ENCODE results near the gene TMEM178B. TPM values are rescaled to one million over a fixed set of nuclear protein-coding genes. Genes with fewer than 3 reads are reported as not detected.

The TMEM178B gene
- total RNA-seq, 2 experiments from 2014 or later = 0.06 to 0.21 TPM

DNA sequence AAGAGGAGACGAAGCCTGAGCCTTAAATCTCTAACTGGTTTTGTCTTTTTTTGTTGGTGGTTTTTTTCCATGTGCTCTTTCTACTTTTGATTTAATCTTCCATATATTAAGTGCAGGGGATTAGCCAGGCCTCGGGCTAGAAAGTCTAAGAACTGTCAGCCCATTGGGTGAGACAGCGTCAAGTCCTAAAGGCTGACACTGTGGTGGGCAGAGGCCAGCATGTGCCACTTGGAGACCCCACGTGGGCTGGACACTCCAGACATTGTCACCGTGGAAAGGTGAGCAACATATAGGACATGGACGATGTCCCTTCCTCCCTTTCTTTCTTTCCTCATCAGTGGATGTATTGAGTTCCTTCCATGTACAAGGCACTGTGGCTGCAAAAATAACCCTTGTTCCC, 129.3 kb downstream of the TMEM178B start:
- Mint-ChIP-seq H3K36me3 (no peaks in the 10 kb centered on the region), H3K27ac (no peak overlapping the region), H3K4me1 (no peaks in the 10 kb centered on the region), H3K9me3 (no peaks in the 10 kb centered on the region), H3K27me3 (peaks cover 23% of the 10 kb centered on the region), H3K4me3 (no peak overlapping the region)
- no peak for DNase-seq

DNA sequence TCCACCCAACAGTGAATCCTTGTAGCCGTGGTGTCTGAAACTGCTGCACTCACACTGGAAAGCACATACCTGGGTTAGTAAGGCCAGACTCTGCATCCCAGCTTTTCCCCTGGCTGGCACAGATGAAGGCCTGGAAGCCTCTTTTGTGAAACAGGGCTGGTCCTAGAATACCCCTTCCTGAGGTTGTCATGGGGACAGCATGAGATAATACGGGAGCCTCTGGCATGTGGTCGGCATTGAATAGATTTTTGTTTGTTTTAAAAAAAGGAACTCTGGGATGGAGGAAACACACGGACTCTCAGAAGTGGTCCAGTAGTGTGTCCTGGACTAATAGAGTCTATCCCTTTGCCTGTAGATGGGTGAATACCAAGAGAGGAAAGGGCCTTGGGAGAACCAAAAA, 129.7 kb downstream of the TMEM178B start:
- no peak for DNase-seq
- Mint-ChIP-seq H3K36me3 (no peaks in the 10 kb centered on the region), H3K4me3 (no peak overlapping the region), H3K4me1 (no peaks in the 10 kb centered on the region), H3K9me3 (no peaks in the 10 kb centered on the region), H3K27ac (no peak overlapping the region), H3K27me3 (peaks cover 20% of the 10 kb centered on the region)

DNA sequence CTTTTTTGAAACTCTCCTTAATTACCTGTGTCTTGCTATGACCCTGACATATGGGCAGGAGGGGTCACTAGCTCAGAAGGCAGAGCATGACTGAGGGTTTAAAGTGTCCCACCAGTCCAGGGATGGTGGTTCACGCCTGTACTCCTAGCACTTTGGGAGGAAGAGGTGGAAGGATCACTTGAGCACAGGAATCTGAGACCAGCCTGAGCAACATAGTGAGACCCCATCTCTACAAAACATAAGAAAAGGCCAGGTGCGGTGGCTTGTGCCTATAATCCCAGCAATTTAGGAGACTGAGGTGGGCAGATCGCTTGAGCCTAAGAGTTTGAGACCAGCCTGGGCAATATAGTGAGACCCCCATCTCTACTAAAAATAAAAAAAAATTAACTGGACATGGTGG, 133.8 kb downstream of the TMEM178B start:
- no peak overlapping the region for H3K27ac Mint-ChIP-seq
- no peak for DNase-seq
- no peak overlapping the region for H3K4me3 Mint-ChIP-seq
- H3K27me3 Mint-ChIP-seq = peaks cover 12% of the 10 kb centered on the region
- H3K9me3 Mint-ChIP-seq = no peaks in the 10 kb centered on the region
- no peaks in the 10 kb centered on the region for H3K4me1 Mint-ChIP-seq
- no peaks in the 10 kb centered on the region for H3K36me3 Mint-ChIP-seq

DNA sequence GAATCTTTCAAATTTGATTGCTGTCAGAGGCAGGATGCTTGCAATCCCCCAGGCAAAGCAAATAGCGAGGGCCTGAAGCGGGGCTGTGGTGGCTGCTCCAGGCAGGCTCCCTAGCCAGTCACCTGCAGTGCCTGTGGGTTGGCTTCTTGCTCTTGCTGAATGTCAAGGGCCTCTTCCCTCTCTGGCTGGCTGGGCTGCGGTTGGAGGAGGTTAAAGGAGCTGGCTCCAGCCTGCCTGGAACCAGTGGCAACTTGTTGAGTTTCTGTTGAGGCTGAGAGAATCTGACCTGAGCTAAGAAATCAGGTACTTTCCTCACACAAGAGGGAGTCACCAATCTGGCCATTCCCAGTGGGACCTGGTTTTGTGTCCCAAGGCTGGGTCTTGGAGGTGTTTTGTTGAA, 134.7 kb downstream of the TMEM178B start:
- H3K4me1 Mint-ChIP-seq = no peaks in the 10 kb centered on the region
- DNase-seq = no peak
- H3K4me3 Mint-ChIP-seq = no peak overlapping the region
- H3K36me3 Mint-ChIP-seq = no peaks in the 10 kb centered on the region
- H3K27me3 Mint-ChIP-seq = peaks cover 5% of the 10 kb centered on the region
- no peaks in the 10 kb centered on the region for H3K9me3 Mint-ChIP-seq
- H3K27ac Mint-ChIP-seq = no peak overlapping the region

DNA sequence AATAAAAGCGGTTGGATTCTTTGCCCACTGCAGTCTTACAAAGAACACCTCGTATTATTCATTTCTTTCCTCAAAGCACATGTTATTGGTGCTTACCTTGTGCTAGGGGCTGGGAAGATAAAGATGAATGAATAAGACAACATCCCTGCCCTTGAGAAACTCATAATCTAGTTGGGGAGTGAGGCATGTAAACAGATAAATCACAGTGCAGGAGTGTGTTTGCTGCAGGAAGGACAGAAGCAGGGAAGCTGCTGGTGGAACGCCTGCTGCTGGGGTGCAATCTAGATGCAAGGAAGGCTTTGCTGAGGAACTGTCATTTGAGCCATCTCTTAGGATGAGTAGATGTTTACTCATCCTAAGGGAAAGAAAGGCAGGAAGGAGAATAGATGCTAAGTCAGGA, 135.6 kb downstream of the TMEM178B start:
- no peak overlapping the region for H3K4me3 Mint-ChIP-seq
- peaks cover 5% of the 10 kb centered on the region for H3K27me3 Mint-ChIP-seq
- H3K27ac Mint-ChIP-seq = no peak overlapping the region
- H3K36me3 Mint-ChIP-seq = no peaks in the 10 kb centered on the region
- no peaks in the 10 kb centered on the region for H3K9me3 Mint-ChIP-seq
- DNase-seq = no peak
- H3K4me1 Mint-ChIP-seq = no peaks in the 10 kb centered on the region

DNA sequence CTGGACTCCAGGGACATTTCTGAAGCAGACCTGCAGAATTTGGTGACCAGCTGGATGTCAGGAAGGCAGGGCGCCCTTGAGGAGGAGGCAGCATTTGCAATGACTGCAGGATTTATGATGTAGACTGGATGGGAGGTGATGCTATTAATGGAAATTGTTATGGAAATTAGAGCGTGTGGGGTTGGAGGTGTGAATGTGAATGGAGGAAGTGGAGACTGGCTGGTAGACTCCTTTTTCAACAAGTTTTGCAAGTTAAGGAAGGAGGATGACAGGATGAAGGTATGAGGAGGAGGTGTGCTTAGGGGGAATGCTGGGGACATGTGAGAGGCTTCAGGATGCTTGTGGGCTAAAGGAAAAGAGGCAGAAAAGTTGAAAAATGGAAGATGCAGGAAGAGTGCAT, 137.0 kb downstream of the TMEM178B start:
- DNase-seq = no peak
- H3K4me3 Mint-ChIP-seq = no peak overlapping the region
- no peak overlapping the region for H3K27ac Mint-ChIP-seq
- no peaks in the 10 kb centered on the region for H3K9me3 Mint-ChIP-seq
- H3K4me1 Mint-ChIP-seq = no peaks in the 10 kb centered on the region
- H3K36me3 Mint-ChIP-seq = no peaks in the 10 kb centered on the region
- H3K27me3 Mint-ChIP-seq = peaks cover 5% of the 10 kb centered on the region

DNA sequence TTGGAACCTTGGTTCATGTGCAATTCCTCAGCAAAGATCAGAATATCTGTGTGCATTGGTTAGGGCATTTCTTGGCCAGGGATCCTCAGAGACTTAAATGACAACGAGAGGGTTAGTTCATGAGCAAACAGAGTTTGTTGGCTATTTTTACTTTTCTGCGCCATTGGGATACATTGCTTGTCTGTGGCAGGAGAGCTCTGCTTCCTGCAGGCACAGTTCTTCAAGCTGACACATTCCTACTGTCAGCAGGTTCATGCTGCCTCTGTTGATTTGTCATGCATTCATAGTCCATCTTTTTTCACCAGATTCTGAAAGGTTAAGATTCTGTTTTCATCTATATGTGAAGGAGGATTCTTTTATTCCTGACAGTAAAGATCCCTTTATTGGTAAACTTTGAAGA, 139.4 kb downstream of the TMEM178B start:
- DNase-seq = no peak
- H3K4me3 Mint-ChIP-seq = no peak overlapping the region
- no peaks in the 10 kb centered on the region for H3K4me1 Mint-ChIP-seq
- no peaks in the 10 kb centered on the region for H3K36me3 Mint-ChIP-seq
- no peak overlapping the region for H3K27ac Mint-ChIP-seq
- H3K9me3 Mint-ChIP-seq = no peaks in the 10 kb centered on the region
- peaks cover 19% of the 10 kb centered on the region for H3K27me3 Mint-ChIP-seq

DNA sequence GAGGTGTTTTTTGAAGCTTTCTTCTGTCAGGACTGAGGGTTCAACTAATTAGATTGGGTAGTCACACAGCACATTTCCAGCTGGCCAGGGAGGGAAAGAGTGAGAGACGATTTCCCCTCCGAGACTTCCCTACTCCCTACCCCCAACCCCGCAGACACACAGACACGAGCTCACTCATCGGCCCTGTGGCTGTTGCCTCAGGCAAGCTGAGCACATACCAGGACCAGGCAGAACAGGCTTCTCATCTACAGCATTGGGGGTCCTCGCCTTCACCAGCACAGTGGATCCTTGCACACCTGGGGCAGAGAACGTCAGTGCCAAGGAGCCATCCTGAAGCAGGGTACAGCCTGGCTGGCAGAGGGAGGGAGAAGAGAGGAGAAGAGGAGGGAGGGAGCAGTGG, 144.1 kb downstream of the TMEM178B start:
- Mint-ChIP-seq H3K27me3 (peaks cover 18% of the 10 kb centered on the region), H3K9me3 (no peaks in the 10 kb centered on the region), H3K36me3 (no peaks in the 10 kb centered on the region), H3K27ac (no peak overlapping the region), H3K4me3 (no peak overlapping the region), H3K4me1 (no peaks in the 10 kb centered on the region)
- no peak for DNase-seq

DNA sequence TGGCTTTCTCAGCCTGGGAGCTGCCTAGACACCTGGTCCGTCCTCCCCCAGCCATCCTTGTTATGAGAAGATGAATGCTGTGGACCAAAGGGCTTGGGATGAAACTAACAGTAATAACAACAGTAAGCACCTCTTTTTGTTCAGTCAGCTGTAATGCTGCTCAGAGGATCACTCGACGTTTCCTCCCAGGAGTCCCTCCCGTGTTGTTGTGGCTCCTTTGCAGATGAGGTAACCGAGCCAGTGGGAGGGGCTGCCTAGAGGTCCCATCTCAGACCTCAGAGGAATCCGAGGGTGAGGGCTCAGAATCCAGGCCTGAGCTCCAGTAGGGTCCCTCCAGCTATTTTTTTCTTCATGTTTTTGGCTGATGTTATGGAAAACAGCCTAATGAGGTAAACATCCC, 145.1 kb downstream of the TMEM178B start:
- H3K36me3 Mint-ChIP-seq = no peaks in the 10 kb centered on the region
- no peak overlapping the region for H3K4me3 Mint-ChIP-seq
- H3K9me3 Mint-ChIP-seq = no peaks in the 10 kb centered on the region
- H3K27me3 Mint-ChIP-seq = peaks cover 18% of the 10 kb centered on the region
- no peak overlapping the region for H3K27ac Mint-ChIP-seq
- H3K4me1 Mint-ChIP-seq = no peaks in the 10 kb centered on the region
- DNase-seq = no peak

DNA sequence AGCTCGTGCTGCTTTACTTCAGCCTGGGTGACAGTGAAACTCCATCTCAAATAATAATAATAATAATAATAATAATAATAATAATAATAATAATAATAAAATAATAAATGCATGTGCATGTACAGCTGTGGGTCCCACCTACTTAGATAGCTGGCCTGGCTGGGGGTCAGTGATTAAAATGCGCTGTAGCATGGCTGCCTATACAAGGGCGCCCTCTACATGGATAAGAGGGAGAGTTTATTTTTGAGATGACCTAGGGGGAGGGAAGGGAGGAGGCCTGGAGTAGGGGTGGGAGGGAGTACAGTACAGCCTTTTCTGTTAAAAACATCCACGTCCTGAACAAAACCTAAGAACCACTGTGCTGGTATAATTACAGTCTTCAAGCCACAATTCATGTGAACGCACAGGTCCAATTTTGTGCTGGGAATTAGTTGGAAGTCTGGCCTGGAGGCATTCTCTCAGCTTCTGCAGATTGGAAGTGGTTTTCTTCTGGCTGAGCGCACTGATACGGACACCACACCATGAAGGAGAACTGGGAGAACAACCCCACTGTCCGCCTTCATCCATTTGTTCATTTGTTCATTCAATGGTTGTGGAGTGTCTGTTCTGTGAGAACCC, 146.5 kb downstream of the TMEM178B start:
- Mint-ChIP-seq H3K4me1 (no peaks in the 10 kb centered on the region), H3K36me3 (no peaks in the 10 kb centered on the region), H3K27me3 (peaks cover 18% of the 10 kb centered on the region), H3K9me3 (no peaks in the 10 kb centered on the region), H3K27ac (no peak overlapping the region), H3K4me3 (no peak overlapping the region)
- DNase-seq = no peak

DNA sequence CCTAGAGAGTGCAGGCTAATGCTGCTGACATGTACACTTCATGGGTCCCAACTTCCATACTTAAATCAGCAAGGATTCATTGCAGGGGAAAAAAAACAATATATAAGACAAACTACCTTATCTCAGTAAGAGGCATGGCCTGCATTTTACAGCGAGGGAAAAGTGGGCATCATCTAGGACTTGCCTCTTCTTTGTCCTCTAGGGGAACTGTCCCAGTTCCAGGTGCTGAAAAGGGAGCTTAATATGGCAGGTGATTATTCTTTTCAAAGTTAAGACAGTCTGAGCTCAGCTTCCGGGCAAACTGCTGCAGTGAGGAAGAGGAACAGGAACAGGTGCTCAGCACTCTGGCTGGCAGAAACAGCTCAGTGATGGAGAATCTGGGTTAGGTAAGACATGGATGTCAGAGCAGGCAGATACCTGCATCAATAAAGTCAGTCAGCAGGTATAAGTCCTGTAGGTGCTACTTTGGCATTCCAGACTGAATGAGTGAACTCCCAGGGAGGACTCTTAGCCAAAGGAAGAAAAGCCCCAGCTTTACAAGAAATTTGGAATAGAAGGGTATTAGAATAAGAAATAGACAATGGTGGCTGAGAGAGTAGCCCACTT, 147.2 kb downstream of the TMEM178B start:
- Mint-ChIP-seq H3K9me3 (no peaks in the 10 kb centered on the region), H3K27ac (no peak overlapping the region), H3K4me3 (no peak overlapping the region), H3K27me3 (peaks cover 18% of the 10 kb centered on the region), H3K36me3 (no peaks in the 10 kb centered on the region), H3K4me1 (no peaks in the 10 kb centered on the region)
- DNase-seq = no peak

DNA sequence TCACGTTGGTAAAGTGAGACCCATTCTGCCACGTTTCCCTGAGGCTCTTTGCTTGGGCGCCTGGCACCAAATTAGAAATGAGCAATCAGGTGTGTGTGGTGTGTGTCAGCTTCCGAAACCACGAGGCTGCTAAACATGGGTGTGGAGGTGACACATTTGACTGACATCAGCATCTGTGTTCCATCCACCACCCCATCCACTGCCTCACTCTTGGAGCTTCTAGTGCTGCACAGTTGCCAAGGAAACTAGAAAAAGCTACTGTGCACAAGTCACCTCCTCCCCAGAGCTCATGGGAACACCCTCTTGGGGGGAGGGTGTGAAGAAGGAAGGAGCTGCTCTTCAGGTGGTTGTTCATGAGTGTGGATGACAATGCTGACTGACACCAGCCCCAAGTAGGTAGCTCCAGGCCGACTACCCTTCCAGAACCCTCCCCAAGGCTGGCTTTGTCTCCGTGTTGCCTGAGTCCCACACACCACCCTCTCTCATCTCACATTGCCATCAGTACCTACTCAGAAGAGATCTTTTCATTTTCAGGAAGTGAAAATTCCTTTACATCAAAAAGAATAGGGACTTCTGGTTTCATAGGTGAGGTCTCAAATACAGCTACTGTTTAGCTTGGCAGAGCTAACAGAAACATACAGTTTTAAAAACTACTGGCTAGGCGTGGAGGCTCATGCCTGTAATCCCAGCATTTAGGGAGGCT, 152.2 kb downstream of the TMEM178B start:
- no peaks in the 10 kb centered on the region for H3K9me3 Mint-ChIP-seq
- no peaks in the 10 kb centered on the region for H3K36me3 Mint-ChIP-seq
- H3K27me3 Mint-ChIP-seq = no peaks in the 10 kb centered on the region
- no peaks in the 10 kb centered on the region for H3K4me1 Mint-ChIP-seq
- no peak for DNase-seq
- H3K27ac Mint-ChIP-seq = no peak overlapping the region
- H3K4me3 Mint-ChIP-seq = no peak overlapping the region

DNA sequence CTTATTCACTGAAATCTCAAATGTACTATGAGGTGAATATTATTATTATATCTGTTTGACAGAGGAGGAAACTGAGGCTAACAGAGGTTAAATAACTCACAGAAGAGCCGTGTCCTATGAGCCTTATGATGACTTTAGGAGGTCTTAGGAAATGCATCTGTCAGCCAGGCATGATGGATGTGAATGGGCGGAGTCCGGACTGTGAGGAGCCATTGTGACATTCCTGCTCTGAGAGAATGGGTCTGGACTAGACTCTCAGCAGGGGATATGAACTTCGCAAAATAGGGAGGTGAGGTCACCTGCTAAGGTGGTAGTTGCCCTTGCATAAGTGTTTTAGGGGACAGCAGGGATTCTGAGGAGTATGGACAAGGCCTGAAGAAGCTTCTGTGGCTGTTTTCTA, 153.6 kb downstream of the TMEM178B start:
- Mint-ChIP-seq H3K4me3 (no peak overlapping the region), H3K27me3 (no peaks in the 10 kb centered on the region), H3K9me3 (no peaks in the 10 kb centered on the region), H3K4me1 (no peaks in the 10 kb centered on the region), H3K36me3 (no peaks in the 10 kb centered on the region), H3K27ac (no peak overlapping the region)
- DNase-seq = no peak

DNA sequence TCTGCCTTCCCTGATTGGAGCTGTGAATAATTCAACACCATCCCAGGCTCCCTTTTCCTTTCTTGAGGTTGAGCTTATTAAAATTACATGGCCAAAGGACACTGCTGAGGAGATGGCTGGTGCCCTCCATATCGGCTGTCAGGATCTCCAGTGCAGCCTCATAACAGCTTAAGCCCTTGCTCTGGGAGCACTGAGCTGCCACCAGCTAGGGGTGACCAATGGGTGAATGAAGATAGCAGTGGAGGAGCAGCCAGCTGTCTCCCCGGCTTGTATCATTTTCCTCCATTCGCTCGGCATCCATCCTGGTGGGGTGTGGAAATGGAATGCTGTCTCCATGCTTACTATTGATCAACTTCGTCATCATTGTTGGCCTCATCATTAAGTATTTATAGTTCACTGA, 154.6 kb downstream of the TMEM178B start:
- Mint-ChIP-seq H3K27me3 (no peaks in the 10 kb centered on the region), H3K9me3 (no peaks in the 10 kb centered on the region), H3K4me1 (no peaks in the 10 kb centered on the region), H3K4me3 (no peak overlapping the region), H3K27ac (no peak overlapping the region), H3K36me3 (no peaks in the 10 kb centered on the region)
- DNase-seq = no peak

DNA sequence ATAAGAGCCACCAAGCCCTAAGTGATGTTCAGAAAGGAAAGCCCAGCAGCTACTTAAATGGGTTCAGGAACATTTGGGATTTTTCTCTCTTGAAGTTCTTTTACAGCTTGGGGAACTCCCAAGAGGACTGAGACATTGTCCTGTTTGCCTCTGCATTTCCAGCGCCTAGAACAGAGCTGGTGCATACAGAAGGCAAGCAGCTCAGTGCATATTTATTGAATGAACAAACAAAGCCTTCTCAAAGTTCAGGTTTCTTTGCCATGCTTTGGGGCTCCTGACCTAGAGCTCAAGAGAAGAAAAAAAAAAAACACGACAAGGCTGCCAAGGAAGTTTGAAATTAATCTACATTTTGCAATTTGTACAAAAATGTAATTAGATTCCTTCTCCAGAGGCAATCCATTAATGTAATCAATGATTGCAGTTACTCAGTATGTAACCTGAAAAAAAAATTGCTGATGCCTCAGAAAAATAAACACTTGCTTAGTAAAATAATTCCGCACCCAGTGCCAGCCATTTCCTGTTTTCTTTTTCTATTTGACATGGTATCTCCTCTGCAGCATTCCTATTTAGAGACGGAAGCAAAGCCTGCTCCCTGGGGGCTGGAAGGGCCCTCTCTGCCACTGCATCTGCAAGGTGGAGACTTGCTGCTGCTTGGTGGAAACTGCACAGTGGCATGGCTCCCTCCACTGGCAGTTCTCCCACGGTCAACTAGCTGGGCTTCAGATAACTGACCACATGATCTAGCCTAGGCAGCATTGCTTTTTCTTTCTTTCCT, 157.3 kb downstream of the TMEM178B start:
- H3K4me1 Mint-ChIP-seq = no peaks in the 10 kb centered on the region
- DNase-seq = no peak
- no peak overlapping the region for H3K27ac Mint-ChIP-seq
- no peaks in the 10 kb centered on the region for H3K36me3 Mint-ChIP-seq
- H3K4me3 Mint-ChIP-seq = no peak overlapping the region
- H3K27me3 Mint-ChIP-seq = peaks cover 3% of the 10 kb centered on the region
- H3K9me3 Mint-ChIP-seq = no peaks in the 10 kb centered on the region
